Activated T-cell treated with anti-CD3 and anti-CD28 coated beads, Interleukin-2, amount 50 U/mL, for 4 hours (primary cell): ENCODE results near the gene CCT5. TPM values are rescaled to one million over a fixed set of nuclear protein-coding genes. Genes with fewer than 3 reads are reported as not detected.
"Not testable (repeated sequence)": the region's sequence is repeated elsewhere in the genome, so short reads cannot be mapped to it uniquely, and the experiment has no call there.

Source experiments
- ATAC-seq, 2 donors: fragments of 200-7000 bp; cut with Tn5 transposase; one replicate each; pipeline ENCODE4 v1.10.0; 2021
- DNase-seq: peaks from one replicate; pipeline ENCODE4 v3.0.0-alpha.2; 2020
- H3K27me3 Mint-ChIP-seq: one replicate; pipeline ENCODE4 v1.8.0; 2021; ENCODE audit warnings: low read depth, mixed read lengths
- H3K36me3 Mint-ChIP-seq: one replicate; pipeline ENCODE4 v1.8.0; 2022; ENCODE audit warnings: mixed read lengths; ENCODE audit not compliant: insufficient read depth
- H3K4me1 Mint-ChIP-seq: one replicate; pipeline ENCODE4 v1.8.0; 2021; ENCODE audit warnings: low read depth, mixed read lengths
- H3K4me3 Mint-ChIP-seq: one replicate; pipeline ENCODE4 v1.8.0; 2021; ENCODE audit warnings: mild to moderate bottlenecking, moderate library complexity, mixed read lengths
- H3K9me3 Mint-ChIP-seq: one replicate; pipeline ENCODE4 v1.8.0; 2021; ENCODE audit warnings: mixed read lengths
- total RNA-seq, 3 donors: library from RNA; stranded (reverse); gene quantifications; one replicate each; pipeline ENCODE4 v1.2.1, GENCODE V29; 2021

The CCT5 gene
- total RNA-seq, 3 donors from 2014 or later, result 597 to 728 (median 646) TPM

DNA sequence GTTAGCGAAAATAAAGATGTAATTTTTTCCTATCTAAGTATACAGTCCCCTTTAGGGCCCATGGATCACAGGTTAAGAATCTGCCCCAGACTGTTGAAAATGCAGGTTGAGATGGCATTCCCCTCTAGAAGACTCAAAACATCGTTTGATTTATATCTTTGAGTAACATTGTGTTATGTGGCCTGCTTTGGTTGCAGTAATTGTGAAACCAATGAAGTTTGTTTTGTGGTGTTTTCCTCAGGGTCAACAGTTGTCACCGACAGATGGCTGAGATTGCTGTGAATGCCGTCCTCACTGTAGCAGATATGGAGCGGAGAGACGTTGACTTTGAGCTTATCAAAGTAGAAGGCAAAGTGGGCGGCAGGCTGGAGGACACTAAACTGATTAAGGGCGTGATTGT, 7.8 kb downstream of the CCT5 start:
- H3K27me3 Mint-ChIP-seq, result no peaks in the 10 kb centered on the region

DNA sequence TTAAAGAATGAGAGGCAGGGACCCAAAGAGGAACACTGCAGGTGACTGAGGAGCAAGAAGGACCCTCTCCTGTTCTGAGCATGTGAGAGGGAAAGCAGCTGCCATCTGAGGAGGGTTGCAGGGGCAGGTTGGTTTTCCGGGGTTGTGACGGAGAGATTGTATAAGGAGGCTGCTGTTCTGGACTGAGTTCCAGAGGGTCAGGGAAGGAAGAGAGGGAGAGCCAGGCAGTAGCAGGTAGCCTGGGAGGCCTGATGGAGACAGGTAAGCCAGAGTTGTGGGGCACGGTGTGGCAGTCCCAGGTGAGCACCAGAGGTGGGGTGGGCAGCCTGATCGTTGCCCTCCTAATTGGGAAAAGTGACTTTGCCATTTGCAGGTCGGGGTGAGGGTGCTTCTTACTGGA, 9.8 kb downstream of the CCT5 start:
- ATAC-seq, result no peak
- no peak for DNase-seq
- Mint-ChIP-seq H3K27me3 (no peaks in the 10 kb centered on the region), H3K9me3 (no peaks in the 10 kb centered on the region), H3K4me1 (peaks cover 20% of the 10 kb centered on the region), H3K36me3 (peaks cover 55% of the 10 kb centered on the region), H3K4me3 (no peak overlapping the region)

More for the DNA sequence above, 7.8 kb downstream of the CCT5 start:
- peaks cover 60% of the 10 kb centered on the region for H3K36me3 Mint-ChIP-seq
- no peaks in the 10 kb centered on the region for H3K9me3 Mint-ChIP-seq
- no peak for DNase-seq
- peaks cover 39% of the 10 kb centered on the region for H3K4me1 Mint-ChIP-seq
- ATAC-seq, result peak; percentile 69 to 79
- H3K4me3 Mint-ChIP-seq, result no peak overlapping the region

GRCh38 chr5:10261065-10261464, 11.0 kb downstream of the CCT5 start:
- peaks cover 45% of the 10 kb centered on the region for H3K36me3 Mint-ChIP-seq

GRCh38 chr5:10262121-10262774, 12.2 kb downstream of the CCT5 start:
- no peak for DNase-seq
- no peaks in the 10 kb centered on the region for H3K9me3 Mint-ChIP-seq
- peaks cover 10% of the 10 kb centered on the region for H3K4me1 Mint-ChIP-seq
- H3K4me3 Mint-ChIP-seq, result no peak overlapping the region
- peaks cover 48% of the 10 kb centered on the region for H3K36me3 Mint-ChIP-seq
- no peaks in the 10 kb centered on the region for H3K27me3 Mint-ChIP-seq
- ATAC-seq, result no peak

More at GRCh38 chr5:10261065-10261464, 11.0 kb downstream of the CCT5 start:
- Mint-ChIP-seq H3K4me3 (no peak overlapping the region), H3K27me3 (no peaks in the 10 kb centered on the region), H3K9me3 (no peaks in the 10 kb centered on the region), H3K4me1 (peaks cover 13% of the 10 kb centered on the region)
- ATAC-seq (no peak), DNase-seq (no peak)

GRCh38 chr5:10262995-10263394, 12.9 kb downstream of the CCT5 start:
- Mint-ChIP-seq H3K36me3 (peaks cover 43% of the 10 kb centered on the region), H3K9me3 (no peaks in the 10 kb centered on the region), H3K4me3 (no peak overlapping the region), H3K4me1 (peaks cover 4% of the 10 kb centered on the region), H3K27me3 (no peaks in the 10 kb centered on the region)
- ATAC-seq, result no peak
- DNase-seq, result no peak

DNA sequence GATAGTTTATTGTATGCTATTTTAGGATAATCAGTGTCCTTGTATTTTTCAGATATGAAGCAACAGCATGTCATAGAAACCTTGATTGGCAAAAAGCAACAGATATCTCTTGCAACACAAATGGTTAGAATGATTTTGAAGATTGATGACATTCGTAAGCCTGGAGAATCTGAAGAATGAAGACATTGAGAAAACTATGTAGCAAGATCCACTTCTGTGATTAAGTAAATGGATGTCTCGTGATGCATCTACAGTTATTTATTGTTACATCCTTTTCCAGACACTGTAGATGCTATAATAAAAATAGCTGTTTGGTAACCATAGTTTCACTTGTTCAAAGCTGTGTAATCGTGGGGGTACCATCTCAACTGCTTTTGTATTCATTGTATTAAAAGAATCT, 14.5 kb downstream of the CCT5 start:
- peaks cover 33% of the 10 kb centered on the region for H3K36me3 Mint-ChIP-seq
- DNase-seq (no peak), ATAC-seq (no peak)
- H3K27me3 Mint-ChIP-seq, result no peaks in the 10 kb centered on the region
- H3K4me3 Mint-ChIP-seq, result no peak overlapping the region
- peaks cover 2% of the 10 kb centered on the region for H3K4me1 Mint-ChIP-seq
- no peaks in the 10 kb centered on the region for H3K9me3 Mint-ChIP-seq

- DNase-seq, result no peak
- Mint-ChIP-seq H3K27me3 (no peaks in the 10 kb centered on the region), H3K9me3 (no peaks in the 10 kb centered on the region), H3K36me3 (peaks cover 24% of the 10 kb centered on the region), H3K4me1 (peaks cover 2% of the 10 kb centered on the region), H3K4me3 (no peak overlapping the region)
- no peak for ATAC-seq
Observed at GRCh38 chr5:10265245-10266109, 15.4 kb downstream of the CCT5 start.

- Mint-ChIP-seq H3K27me3 (no peaks in the 10 kb centered on the region), H3K36me3 (peaks cover 17% of the 10 kb centered on the region), H3K4me3 (no peak overlapping the region), H3K9me3 (no peaks in the 10 kb centered on the region), H3K4me1 (peaks cover 2% of the 10 kb centered on the region)
- no peak for ATAC-seq
- no peak for DNase-seq
Observed at GRCh38 chr5:10266137-10266536, 16.1 kb downstream of the CCT5 start.

DNA sequence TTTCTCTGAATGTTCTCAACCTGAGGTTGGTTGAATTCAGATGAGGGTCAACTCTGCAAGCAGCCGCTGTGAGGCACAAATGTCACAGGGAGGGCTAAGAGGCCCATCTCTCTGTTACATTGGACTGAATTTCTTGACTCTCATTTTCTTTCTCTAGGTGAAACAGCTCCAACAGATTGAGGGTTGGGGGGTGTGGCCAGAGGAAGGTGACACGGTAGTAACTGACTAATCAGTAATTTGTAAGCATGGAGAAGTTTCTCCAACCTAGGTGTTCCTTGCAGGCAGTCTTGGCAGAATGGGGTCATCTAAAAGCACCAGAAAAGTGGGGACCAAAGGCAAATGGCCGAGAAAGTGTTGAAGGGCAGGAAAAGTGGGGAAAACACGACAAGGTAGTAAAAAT, 16.8 kb downstream of the CCT5 start:
- no peak for DNase-seq
- ATAC-seq, result no peak
- Mint-ChIP-seq H3K27me3 (no peaks in the 10 kb centered on the region), H3K36me3 (peaks cover 14% of the 10 kb centered on the region), H3K9me3 (no peaks in the 10 kb centered on the region), H3K4me1 (peaks cover 2% of the 10 kb centered on the region), H3K4me3 (no peak overlapping the region)

DNA sequence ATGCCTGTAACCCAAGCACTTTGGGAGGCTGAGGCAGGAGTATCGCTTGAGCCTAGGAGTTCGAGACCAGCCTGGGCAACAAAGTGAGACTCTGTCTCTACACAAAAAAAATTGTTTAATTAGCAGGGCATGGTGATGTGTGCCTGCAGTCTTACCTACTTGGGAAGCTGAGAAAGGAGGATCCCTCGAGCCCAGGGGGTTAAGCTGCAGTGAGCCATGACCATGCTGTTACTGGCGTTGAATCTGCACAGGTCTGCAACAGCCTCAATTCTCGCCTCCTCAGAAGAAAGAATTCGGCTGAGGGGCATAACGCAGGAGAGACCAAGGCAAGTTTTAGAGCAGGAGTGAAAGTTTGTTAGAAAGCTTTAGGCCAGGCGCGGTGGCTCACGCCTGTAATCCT, 18.0 kb downstream of the CCT5 start:
- Mint-ChIP-seq H3K4me3 (no peak overlapping the region), H3K27me3 (no peaks in the 10 kb centered on the region), H3K36me3 (peaks cover 4% of the 10 kb centered on the region), H3K4me1 (peaks cover 7% of the 10 kb centered on the region), H3K9me3 (no peaks in the 10 kb centered on the region)
- DNase-seq (no peak), ATAC-seq (no peak)

GRCh38 chr5:10272053-10272874, 22.2 kb downstream of the CCT5 start:
- H3K27me3 Mint-ChIP-seq, result no peaks in the 10 kb centered on the region
- peaks cover 13% of the 10 kb centered on the region for H3K4me1 Mint-ChIP-seq
- no peak overlapping the region for H3K4me3 Mint-ChIP-seq
- no peaks in the 10 kb centered on the region for H3K9me3 Mint-ChIP-seq
- no peaks in the 10 kb centered on the region for H3K36me3 Mint-ChIP-seq
- DNase-seq, result no peak
- no peak for ATAC-seq

DNA sequence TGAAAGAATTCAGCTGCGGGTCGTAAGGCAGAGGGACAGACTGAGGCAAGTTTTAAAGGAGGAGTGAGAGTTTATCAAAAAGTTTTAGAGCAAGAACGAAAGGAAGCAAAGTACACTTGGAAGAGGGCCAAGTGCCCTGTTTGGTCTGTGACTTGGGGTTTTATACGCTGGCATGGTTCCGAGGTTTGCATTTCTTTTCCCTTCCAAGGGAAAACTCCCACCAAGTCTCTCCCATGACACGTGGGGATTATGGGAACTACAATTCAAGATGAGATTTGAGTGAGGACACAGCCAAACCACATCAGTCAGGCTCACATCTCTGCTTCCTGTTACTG, 22.8 kb downstream of the CCT5 start:
- not testable (repeated sequence) for DNase-seq, ATAC-seq, H3K4me3 Mint-ChIP-seq, H3K9me3 Mint-ChIP-seq, H3K36me3 Mint-ChIP-seq, H3K27me3 Mint-ChIP-seq
- H3K4me1 Mint-ChIP-seq, result peaks cover 12% of the 10 kb centered on the region

DNA sequence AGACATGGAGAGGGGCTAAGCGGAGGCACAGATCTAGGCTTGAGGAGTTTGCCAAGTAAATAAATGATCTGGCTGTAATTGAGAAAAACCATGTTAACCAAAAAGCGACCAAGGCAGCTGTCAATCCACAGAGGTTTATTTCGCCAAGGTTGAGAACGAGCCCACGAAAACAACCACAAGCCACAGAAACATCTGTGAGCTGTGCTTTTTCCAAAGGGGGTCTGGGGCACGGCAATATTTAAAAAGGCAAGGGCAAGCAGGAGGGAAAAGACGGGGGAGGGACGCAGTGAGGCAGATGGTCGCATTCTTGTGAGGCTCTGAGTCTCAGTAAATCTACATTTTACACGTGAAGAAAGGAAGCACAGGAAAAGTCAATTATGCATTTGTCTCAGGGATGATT, 25.4 kb downstream of the CCT5 start:
- ATAC-seq (no peak), DNase-seq (no peak)
- Mint-ChIP-seq H3K4me3 (no peak overlapping the region), H3K9me3 (no peaks in the 10 kb centered on the region), H3K4me1 (peaks cover 12% of the 10 kb centered on the region), H3K27me3 (no peaks in the 10 kb centered on the region), H3K36me3 (no peaks in the 10 kb centered on the region)

DNA sequence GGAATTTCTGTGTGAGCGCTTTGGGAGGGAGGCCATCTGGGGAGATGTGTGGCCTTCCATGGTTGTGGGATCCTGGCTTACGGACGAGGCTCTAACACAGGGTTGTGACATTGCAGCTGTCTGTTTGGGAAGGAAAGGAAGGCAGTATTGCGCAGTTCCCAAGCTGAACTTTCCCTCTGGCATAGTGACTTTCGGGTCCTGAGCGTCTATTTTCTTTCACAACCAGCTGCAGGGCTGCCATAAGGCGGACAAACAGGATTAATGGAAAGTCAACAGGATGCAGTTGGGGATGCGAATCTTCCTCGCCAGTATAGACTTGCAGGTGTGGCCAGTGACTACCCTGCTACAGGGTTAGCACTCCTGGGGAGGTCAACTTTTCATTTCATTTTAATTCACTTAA, 25.9 kb downstream of the CCT5 start:
- no peaks in the 10 kb centered on the region for H3K36me3 Mint-ChIP-seq

More for the DNA sequence above, 25.9 kb downstream of the CCT5 start:
- H3K27me3 Mint-ChIP-seq, result no peaks in the 10 kb centered on the region
- ATAC-seq, result no peak
- H3K4me3 Mint-ChIP-seq, result no peak overlapping the region
- no peaks in the 10 kb centered on the region for H3K9me3 Mint-ChIP-seq
- DNase-seq, result no peak
- H3K4me1 Mint-ChIP-seq, result peaks cover 12% of the 10 kb centered on the region
